K562 (cell line): ENCODE data around the gene LRRC25. TPM values are rescaled to one million over a fixed set of nuclear protein-coding genes. Genes with fewer than 3 reads are reported as not detected.

Experiments
- CBFB ChIP-seq: sonication (generic); formaldehyde crosslinking; IDR thresholded peaks from 2 replicates; pipeline ENCODE4 v1.4.0; 2020; ENCODE audit warnings: mild to moderate bottlenecking, missing genetic modification reagents
- FOXM1 ChIP-seq, 2 experiments: fragments of 450-650 bp in 1 of 2; sonication (generic) in 1 of 2; formaldehyde crosslinking in 1 of 2; IDR thresholded peaks; 2 replicates each; pipeline versions ENCODE4 v1.6.1 to v1.9.0; 2017 to 2022; ENCODE audit warnings: low read depth in 2 of 2, mild to moderate bottlenecking in 2 of 2, missing genetic modification reagents in 1 of 2, moderate library complexity in 1 of 2
- IRF2 ChIP-seq: sonication (generic); formaldehyde crosslinking; IDR thresholded peaks from 2 replicates; pipeline ENCODE4 v1.8.1; 2022; ENCODE audit warnings: mild to moderate bottlenecking, missing genetic modification reagents
- MAFF ChIP-seq: IDR thresholded peaks from 2 replicates; pipeline ENCODE4 v1.6.1; 2012; ENCODE audit warnings: low read length, improper control_type of control experiment
- SPI1 ChIP-seq: IDR thresholded peaks from 2 replicates; pipeline ENCODE4 v1.6.1; 2011; ENCODE audit warnings: low read depth, low read length, control low read depth, borderline replicate concordance
- ZBTB11 ChIP-seq, 3 experiments: fragments of 200-800 bp in 1 of 3; fragments of 250-450 bp in 1 of 3; fragments of 450-650 bp in 1 of 3; sonication (Bioruptor Pico) in 1 of 3; sonication (Bioruptor generic) in 1 of 3; formaldehyde crosslinking in 1 of 3; IDR thresholded peaks; 2 replicates each; pipeline versions ENCODE4 v1.6.1 to v1.8.0; 2016 to 2022; ENCODE audit warnings: mild to moderate bottlenecking in 2 of 3, missing genetic modification characterization in 2 of 3, missing compliant biosample characterization in 1 of 3, moderate library complexity in 1 of 3
- ZC3H11A ChIP-seq: IDR thresholded peaks from 2 replicates; pipeline ENCODE4 v1.6.1; 2012; ENCODE audit warnings: low read depth, low read length, improper control_type of control experiment
- polyA plus RNA-seq, 8 experiments: library from polyadenylated mRNA; depleted of rRNA in 4 of 8; stranded (reverse) in 5 of 8; unstranded in 3 of 8; fragments of >200 nt; fragmentation: Nextera tagmentation in 2 of 8; fragmentation: Illumina TruSeq in 1 of 8; extraction: Ambion mirVana in 2 of 8; extraction: Trizol in 1 of 8; gene quantifications; 2 replicates each; pipeline versions ENCODE4 v1.2.1 to v1.2.3, GENCODE V29; 2011 to 2014; ENCODE audit warnings: inconsistent platforms in 1 of 8, missing spikeins in 1 of 8
- total RNA-seq, 7 experiments: library from RNA; depleted of rRNA in 6 of 7; stranded (reverse); fragments of >200 nt in 6 of 7; fragmentation: Illumina TruSeq in 2 of 7; extraction: Trizol in 2 of 7; gene quantifications; 2 replicates each; pipeline versions ENCODE4 v1.2.1 to v1.2.3, GENCODE V29; 2011 to 2021; ENCODE audit warnings: low replicate concordance in 1 of 7
- TF ChIP-seq, protein P1 (sequence below), 2 experiments: fragments of 450-650 bp; IDR thresholded peaks; 2 replicates each; pipeline ENCODE4 v1.6.1; 2018; ENCODE audit warnings: mild to moderate bottlenecking in 2 of 2, low read depth in 1 of 2; ENCODE audit not compliant: partially characterized antibody in 2 of 2
- TF ChIP-seq, protein P2 (sequence below): fragments of 450-650 bp; IDR thresholded peaks from 2 replicates; pipeline ENCODE4 v1.6.1; 2016; ENCODE audit warnings: low read depth

LRRC25 gene
- total and polyA plus RNA-seq, 9 of the 15 experiments (the other 6 are each of a cell fraction or from before 2014, with no cell fraction given), result 0.07 to 0.36 (median 0.10) TPM; not detected in 3

DNA sequence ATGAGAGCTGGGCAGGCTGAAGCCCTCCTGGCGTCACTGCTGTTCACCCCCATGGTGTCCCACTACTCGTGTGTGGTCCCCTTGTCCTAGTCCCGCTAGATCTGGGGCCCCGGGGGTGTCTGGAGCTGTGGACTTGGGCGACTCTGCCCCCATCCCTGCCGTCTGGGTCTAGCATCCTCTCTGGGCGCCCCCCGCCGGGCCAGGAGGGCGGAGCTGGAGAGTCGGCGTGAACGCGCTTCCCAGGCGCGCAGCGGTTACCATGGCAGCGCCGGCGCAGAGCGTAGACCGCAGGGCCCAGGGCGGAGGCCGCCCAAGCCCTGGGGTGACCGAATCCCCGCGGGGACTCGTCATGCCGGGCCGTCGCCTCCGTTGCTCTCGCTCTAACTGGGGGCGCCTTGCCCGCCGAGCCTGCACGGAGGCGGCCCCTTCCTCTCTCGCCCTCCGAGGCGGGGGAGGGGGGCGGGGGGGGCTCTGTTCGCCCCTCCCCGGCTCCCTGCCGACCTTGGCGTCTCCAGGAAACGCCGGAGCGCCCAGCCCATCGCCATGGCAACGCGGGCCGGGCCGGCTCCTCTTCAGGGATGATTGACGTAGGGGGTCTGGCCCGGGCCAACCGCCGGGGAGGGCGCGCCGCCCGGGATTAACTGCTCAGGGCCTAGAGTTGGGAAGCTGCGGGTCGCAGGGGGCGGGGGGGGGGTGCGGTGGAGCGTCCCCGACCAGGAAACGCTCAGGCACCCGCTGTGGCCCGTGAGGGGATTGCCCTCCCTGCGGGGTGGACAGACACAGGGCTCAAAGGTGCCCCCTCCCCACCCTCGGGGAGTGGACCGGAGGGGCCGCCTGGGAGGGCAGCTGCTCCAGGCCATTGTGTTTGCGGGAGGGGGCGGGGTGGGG, 31.6 kb upstream of the LRRC25 start (continued):
- 0 out of 6 replicates have a peak, but pooled peaks of 1 of the 3 experiments have one; percentile 42 for TF ChIP-seq ZBTB11 (CRISPR knock-in tag; IDR thresholded peaks at IDR 0.05)
- TF ChIP-seq SPI1, result no peak
- TF ChIP-seq, protein P1, sequence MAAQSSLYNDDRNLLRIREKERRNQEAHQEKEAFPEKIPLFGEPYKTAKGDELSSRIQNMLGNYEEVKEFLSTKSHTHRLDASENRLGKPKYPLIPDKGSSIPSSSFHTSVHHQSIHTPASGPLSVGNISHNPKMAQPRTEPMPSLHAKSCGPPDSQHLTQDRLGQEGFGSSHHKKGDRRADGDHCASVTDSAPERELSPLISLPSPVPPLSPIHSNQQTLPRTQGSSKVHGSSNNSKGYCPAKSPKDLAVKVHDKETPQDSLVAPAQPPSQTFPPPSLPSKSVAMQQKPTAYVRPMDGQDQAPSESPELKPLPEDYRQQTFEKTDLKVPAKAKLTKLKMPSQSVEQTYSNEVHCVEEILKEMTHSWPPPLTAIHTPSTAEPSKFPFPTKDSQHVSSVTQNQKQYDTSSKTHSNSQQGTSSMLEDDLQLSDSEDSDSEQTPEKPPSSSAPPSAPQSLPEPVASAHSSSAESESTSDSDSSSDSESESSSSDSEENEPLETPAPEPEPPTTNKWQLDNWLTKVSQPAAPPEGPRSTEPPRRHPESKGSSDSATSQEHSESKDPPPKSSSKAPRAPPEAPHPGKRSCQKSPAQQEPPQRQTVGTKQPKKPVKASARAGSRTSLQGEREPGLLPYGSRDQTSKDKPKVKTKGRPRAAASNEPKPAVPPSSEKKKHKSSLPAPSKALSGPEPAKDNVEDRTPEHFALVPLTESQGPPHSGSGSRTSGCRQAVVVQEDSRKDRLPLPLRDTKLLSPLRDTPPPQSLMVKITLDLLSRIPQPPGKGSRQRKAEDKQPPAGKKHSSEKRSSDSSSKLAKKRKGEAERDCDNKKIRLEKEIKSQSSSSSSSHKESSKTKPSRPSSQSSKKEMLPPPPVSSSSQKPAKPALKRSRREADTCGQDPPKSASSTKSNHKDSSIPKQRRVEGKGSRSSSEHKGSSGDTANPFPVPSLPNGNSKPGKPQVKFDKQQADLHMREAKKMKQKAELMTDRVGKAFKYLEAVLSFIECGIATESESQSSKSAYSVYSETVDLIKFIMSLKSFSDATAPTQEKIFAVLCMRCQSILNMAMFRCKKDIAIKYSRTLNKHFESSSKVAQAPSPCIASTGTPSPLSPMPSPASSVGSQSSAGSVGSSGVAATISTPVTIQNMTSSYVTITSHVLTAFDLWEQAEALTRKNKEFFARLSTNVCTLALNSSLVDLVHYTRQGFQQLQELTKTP (IDR thresholded peaks at IDR 0.05; ENCODE audit: low read depth in 1 of 2, partially characterized antibody in 2 of 2), result no peak
- no peak for TF ChIP-seq FOXM1 (IDR thresholded peaks at IDR 0.05; ENCODE audit: low read depth)
- TF ChIP-seq FOXM1 (CRISPR knock-in tag; IDR thresholded peaks at IDR 0.05; ENCODE audit: low read depth), result no peak
- no peak for TF ChIP-seq CBFB (CRISPR knock-in tag)
- TF ChIP-seq, protein P2, sequence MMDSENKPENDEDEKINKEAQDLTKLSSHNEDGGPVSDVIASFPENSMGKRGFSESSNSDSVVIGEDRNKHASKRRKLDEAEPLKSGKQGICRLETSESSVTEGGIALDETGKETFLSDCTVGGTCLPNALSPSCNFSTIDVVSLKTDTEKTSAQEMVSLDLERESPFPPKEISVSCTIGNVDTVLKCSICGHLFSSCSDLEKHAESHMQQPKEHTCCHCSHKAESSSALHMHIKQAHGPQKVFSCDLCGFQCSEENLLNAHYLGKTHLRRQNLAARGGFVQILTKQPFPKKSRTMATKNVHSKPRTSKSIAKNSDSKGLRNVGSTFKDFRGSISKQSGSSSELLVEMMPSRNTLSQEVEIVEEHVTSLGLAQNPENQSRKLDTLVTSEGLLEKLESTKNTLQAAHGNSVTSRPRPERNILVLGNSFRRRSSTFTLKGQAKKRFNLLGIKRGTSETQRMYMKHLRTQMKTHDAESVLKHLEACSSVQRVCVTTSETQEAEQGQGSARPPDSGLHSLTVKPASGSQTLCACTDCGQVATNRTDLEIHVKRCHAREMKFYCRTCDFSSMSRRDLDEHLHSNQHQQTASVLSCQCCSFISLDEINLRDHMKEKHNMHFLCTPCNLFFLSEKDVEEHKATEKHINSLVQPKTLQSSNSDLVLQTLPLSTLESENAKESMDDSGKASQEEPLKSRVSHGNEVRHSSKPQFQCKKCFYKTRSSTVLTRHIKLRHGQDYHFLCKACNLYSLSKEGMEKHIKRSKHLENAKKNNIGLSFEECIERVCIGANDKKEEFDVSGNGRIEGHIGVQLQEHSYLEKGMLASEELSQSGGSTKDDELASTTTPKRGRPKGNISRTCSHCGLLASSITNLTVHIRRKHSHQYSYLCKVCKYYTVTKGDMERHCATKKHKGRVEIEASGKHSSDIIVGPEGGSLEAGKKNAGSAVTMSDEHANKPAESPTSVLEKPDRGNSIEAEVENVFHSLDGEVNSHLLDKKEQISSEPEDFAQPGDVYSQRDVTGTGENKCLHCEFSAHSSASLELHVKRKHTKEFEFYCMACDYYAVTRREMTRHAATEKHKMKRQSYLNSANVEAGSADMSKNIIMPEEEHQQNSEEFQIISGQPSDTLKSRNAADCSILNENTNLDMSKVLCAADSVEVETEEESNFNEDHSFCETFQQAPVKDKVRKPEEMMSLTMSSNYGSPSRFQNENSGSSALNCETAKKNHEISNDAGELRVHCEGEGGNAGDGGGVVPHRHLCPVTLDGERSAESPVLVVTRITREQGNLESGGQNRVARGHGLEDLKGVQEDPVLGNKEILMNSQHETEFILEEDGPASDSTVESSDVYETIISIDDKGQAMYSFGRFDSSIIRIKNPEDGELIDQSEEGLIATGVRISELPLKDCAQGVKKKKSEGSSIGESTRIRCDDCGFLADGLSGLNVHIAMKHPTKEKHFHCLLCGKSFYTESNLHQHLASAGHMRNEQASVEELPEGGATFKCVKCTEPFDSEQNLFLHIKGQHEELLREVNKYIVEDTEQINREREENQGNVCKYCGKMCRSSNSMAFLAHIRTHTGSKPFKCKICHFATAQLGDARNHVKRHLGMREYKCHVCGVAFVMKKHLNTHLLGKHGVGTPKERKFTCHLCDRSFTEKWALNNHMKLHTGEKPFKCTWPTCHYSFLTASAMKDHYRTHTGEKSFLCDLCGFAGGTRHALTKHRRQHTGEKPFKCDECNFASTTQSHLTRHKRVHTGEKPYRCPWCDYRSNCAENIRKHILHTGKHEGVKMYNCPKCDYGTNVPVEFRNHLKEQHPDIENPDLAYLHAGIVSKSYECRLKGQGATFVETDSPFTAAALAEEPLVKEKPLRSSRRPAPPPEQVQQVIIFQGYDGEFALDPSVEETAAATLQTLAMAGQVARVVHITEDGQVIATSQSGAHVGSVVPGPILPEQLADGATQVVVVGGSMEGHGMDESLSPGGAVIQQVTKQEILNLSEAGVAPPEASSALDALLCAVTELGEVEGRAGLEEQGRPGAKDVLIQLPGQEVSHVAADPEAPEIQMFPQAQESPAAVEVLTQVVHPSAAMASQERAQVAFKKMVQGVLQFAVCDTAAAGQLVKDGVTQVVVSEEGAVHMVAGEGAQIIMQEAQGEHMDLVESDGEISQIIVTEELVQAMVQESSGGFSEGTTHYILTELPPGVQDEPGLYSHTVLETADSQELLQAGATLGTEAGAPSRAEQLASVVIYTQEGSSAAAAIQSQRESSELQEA, result 0 out of 2 replicates have a peak, but pooled peaks have one; percentile 18
- no peak for TF ChIP-seq ZC3H11A
- no peak for TF ChIP-seq MAFF
- TF ChIP-seq IRF2, result no peak
